ENCODE results near the gene NTF3. TPM values are rescaled to one million over a fixed set of nuclear protein-coding genes. Genes with fewer than 3 reads are reported as not detected.
"Not testable (repeated sequence)": the region's sequence is repeated elsewhere in the genome, so short reads cannot be mapped to it uniquely, and the experiment has no call there.

The NTF3 gene
- total RNA-seq, 6 experiments from 2014 or later = 5.2 to 9.5 (median 8.6) TPM

DNA sequence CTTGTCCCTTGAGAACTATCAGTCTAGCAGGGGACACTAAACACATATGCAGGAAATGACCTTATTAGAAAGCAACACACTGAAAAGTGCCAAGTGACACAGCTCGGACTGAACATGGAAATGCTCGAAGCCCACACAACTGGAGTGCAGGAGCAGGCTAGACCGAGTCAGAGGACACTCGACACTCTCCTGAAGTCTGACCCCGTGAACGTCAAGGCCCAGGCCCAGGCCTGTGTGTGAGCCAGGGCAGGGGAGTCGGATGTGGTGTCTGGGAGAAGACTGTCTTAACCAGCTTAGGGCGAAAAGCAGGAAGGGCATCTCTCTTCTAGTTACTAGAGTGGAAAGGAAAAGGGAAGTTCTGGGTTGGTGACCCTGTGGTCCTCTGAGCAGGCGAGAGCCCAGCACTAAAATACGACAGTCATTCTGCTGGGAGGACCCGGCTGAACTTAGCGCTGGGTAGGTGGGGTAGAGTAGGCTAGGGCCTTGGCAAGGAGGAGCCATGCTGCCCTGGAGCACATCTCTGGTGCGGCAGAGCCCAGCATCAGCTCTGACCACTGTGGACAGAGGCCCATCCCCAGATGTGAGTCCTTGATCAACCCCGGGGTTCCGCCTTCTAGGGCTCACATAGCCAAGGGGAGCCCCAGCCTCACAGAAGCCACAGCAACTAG lies 93.0 kb downstream of the NTF3 start:
- TF ChIP-seq, protein P1, sequence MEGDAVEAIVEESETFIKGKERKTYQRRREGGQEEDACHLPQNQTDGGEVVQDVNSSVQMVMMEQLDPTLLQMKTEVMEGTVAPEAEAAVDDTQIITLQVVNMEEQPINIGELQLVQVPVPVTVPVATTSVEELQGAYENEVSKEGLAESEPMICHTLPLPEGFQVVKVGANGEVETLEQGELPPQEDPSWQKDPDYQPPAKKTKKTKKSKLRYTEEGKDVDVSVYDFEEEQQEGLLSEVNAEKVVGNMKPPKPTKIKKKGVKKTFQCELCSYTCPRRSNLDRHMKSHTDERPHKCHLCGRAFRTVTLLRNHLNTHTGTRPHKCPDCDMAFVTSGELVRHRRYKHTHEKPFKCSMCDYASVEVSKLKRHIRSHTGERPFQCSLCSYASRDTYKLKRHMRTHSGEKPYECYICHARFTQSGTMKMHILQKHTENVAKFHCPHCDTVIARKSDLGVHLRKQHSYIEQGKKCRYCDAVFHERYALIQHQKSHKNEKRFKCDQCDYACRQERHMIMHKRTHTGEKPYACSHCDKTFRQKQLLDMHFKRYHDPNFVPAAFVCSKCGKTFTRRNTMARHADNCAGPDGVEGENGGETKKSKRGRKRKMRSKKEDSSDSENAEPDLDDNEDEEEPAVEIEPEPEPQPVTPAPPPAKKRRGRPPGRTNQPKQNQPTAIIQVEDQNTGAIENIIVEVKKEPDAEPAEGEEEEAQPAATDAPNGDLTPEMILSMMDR (IDR thresholded peaks at IDR 0.05) = no peak
- peaks cover 3% of the 10 kb centered on the region for H3K27me3 Mint-ChIP-seq (ENCODE audit: insufficient read depth)
- no peaks in the 10 kb centered on the region for H3K9me3 Mint-ChIP-seq
- no peak for DNase-seq
- H3K36me3 Mint-ChIP-seq (ENCODE audit: low read depth) = no peaks in the 10 kb centered on the region
- no peak overlapping the region for H3K27ac Mint-ChIP-seq
- no peak overlapping the region for H3K4me3 Mint-ChIP-seq
- H3K4me1 Mint-ChIP-seq (ENCODE audit: low read depth) = no peaks in the 10 kb centered on the region

DNA sequence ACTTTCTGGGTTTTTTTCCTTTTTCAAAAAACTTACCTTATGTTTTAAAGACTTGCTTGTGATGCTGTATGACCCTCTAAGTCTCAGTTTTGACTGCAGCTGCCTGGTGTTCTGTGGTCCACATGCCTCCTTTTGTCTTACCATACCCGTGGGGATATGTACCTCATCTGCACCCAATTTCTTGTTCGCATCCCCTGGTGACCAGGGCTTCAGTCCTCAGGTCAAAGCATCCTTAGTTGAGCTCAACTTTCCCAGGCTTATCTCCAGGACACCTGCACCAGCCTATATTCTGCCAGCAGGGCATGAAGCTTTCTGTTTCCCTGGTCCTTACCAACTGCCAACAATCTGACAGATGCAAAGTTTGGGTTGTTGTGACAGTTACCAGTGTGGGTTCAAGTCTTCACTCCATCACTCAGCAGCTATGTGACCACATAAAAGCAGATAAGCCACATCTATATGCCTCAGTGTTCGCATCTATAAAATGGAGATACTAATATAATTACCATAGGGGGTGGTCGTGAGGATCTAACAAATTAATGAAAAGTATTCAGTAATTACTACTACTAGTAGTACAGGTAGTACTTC lies 94.0 kb downstream of the NTF3 start:
- Mint-ChIP-seq H3K9me3 (no peaks in the 10 kb centered on the region), H3K4me1 (ENCODE audit: low read depth) (no peaks in the 10 kb centered on the region), H3K27me3 (ENCODE audit: insufficient read depth) (peaks cover 3% of the 10 kb centered on the region), H3K27ac (no peak overlapping the region), H3K36me3 (ENCODE audit: low read depth) (no peaks in the 10 kb centered on the region), H3K4me3 (no peak overlapping the region)
- no peak for DNase-seq
- TF ChIP-seq, protein P1 (IDR thresholded peaks at IDR 0.05) = no peak

DNA sequence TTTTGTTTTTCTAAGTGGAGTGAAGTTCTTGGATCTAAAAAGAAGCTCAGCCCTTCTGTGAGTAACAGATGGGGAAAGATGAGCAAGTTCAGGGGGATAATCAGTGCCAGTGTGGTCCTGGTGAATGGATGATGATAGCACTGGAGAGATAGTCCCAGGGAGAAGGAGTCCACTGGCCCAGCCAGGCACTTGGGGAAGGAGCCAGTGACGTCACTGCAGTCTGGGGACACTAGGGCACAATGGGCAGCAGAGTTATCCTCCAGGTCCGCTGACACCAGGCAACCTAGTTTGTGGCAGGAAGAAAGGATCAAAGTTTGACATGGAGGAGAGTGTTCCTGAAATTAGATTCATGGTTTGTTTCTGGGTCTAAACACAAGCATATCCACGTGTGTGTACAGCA lies 101.5 kb downstream of the NTF3 start:
- peaks cover 11% of the 10 kb centered on the region for H3K4me1 Mint-ChIP-seq (ENCODE audit: low read depth)
- DNase-seq = no peak
- TF ChIP-seq, protein P1 (IDR thresholded peaks at IDR 0.05) = no peak
- peaks cover 4% of the 10 kb centered on the region; the same call in 1 of the 2 replicates for H3K36me3 Mint-ChIP-seq (ENCODE audit: low read depth)
- peaks cover 21% of the 10 kb centered on the region for H3K27me3 Mint-ChIP-seq (ENCODE audit: insufficient read depth)
- no peak overlapping the region for H3K4me3 Mint-ChIP-seq
- H3K27ac Mint-ChIP-seq = no peak overlapping the region
- H3K9me3 Mint-ChIP-seq = no peaks in the 10 kb centered on the region; the same call in 1 of the 2 replicates

DNA sequence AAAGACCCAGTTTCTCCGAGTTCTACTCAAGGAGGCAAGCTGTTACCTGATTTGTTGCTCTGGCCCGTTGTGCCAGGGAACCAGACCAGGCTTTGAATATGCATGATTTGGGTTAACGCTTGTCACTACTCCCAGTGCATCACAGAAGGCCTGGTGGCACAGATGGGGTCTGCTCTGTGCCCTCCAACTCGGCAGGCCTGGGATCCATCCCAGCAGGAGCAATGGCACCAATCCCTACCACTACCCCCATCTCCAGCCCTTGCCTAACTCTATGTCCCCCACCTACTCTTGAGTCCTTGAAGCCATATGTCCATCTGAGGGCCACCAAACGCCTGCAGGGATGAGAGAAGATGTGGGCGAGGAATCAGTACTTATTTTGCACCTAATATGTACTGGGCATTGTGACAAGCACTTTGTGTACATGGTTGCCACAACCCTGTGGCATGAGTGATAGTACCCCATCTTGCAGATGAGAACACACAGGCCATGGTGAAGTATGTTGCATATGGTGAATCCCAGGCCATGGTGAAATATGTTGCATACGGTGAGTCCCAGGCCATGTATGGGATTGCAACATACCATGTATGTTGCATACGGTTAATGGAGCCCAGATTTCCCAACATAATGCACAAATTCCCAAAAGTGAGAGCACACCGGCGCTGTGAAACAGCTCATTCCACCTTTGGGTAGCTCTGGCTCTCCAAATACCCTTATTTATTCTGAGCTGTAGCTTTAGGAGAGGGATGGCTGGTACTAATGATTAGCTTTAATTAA lies 102.7 kb downstream of the NTF3 start:
- Mint-ChIP-seq H3K27me3 (ENCODE audit: insufficient read depth) (peaks cover 27% of the 10 kb centered on the region), H3K36me3 (ENCODE audit: low read depth) (peaks cover 4% of the 10 kb centered on the region; the same call in 1 of the 2 replicates), H3K27ac (no peak overlapping the region), H3K9me3 (no peaks in the 10 kb centered on the region; the same call in 1 of the 2 replicates), H3K4me3 (no peak overlapping the region), H3K4me1 (ENCODE audit: low read depth) (peaks cover 11% of the 10 kb centered on the region)
- no peak for DNase-seq
- TF ChIP-seq, protein P1 (IDR thresholded peaks at IDR 0.05) = no peak

DNA sequence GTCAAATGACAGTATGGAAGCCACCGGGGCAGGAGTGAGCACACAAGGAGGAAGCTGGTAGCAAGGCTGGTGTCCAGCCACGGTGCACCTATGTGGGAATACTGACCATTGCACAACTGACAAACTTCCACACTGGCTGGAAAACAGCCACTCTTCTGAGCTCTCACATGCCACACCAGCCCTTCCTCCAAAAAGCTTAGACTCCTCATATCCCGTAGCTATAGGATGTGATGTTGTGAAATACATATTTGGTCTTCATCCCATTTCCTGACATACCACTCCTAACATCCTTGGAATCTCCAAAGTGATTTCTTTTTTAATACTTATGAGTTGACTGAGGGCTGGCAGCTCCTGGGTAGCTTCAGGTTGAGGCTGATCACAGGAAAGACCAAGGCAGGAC lies 103.6 kb downstream of the NTF3 start:
- H3K9me3 Mint-ChIP-seq = no peaks in the 10 kb centered on the region; the same call in 1 of the 2 replicates
- TF ChIP-seq, protein P1 (IDR thresholded peaks at IDR 0.05) = no peak
- no peak for DNase-seq
- peaks cover 27% of the 10 kb centered on the region for H3K27me3 Mint-ChIP-seq (ENCODE audit: insufficient read depth)
- peaks cover 4% of the 10 kb centered on the region; the same call in 1 of the 2 replicates for H3K36me3 Mint-ChIP-seq (ENCODE audit: low read depth)
- no peak overlapping the region for H3K4me3 Mint-ChIP-seq
- H3K4me1 Mint-ChIP-seq (ENCODE audit: low read depth) = peaks cover 11% of the 10 kb centered on the region
- no peak overlapping the region for H3K27ac Mint-ChIP-seq

DNA sequence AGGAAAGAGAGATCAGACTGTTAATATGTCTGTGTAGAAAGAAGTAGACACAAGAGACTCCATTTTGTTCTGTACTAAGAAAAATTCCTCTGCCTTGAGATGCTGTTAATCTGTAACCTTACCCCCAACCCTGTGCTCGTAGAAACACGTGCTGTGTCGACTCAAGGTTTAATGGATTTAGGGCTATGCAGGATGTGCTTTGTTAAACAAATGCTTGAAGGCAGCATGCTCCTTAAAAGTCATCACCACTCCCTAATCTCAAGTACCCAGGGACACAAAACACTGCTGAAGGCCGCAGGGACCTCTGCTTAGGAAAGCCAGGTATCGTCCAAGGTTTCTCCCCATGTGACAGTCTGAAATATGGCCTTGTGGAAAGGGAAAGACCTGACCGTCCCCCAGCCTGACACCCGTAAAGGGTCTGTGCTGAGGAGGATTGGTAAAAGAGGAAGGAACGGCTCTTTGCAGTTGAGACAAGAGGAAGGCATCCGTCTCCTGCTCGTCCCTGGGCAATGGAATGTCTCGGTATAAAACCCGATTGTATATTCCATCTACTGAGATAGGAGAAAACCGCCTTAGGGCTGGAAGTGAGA lies 105.2 kb downstream of the NTF3 start:
- not testable (repeated sequence) for DNase-seq; H3K9me3 Mint-ChIP-seq; H3K27ac Mint-ChIP-seq; H3K36me3 Mint-ChIP-seq (ENCODE audit: low read depth); H3K4me3 Mint-ChIP-seq
- peaks cover 11% of the 10 kb centered on the region for H3K4me1 Mint-ChIP-seq (ENCODE audit: low read depth)
- peaks cover 27% of the 10 kb centered on the region for H3K27me3 Mint-ChIP-seq (ENCODE audit: insufficient read depth)

All from HFFc6 (cell line).